ENCODE data around the gene VDR.

The VDR gene

GRCh38 chr12:47870175-47870781 lies 34.5 kb downstream of the VDR start:
- DNase-seq (ENCODE audit: low spot score): peak; percentile 68

GRCh38 chr12:47868552-47869031 lies 36.2 kb downstream of the VDR start:
- no peak for DNase-seq (ENCODE audit: low spot score)

- no peak for DNase-seq (ENCODE audit: low spot score)
Measured at GRCh38 chr12:47868041-47868440, 36.8 kb downstream of the VDR start.

- peak; percentile 81 for DNase-seq (ENCODE audit: low spot score)
Measured at GRCh38 chr12:47867495-47867941, 37.3 kb downstream of the VDR start.

GRCh38 chr12:47864646-47865235 lies 40.1 kb downstream of the VDR start:
- DNase-seq (ENCODE audit: low spot score): no peak

- no peak for DNase-seq (ENCODE audit: low spot score)
Measured at GRCh38 chr12:47863985-47864384, 40.8 kb downstream of the VDR start.

GRCh38 chr12:47863467-47863866 lies 41.3 kb downstream of the VDR start:
- DNase-seq (ENCODE audit: low spot score): no peak

- DNase-seq (ENCODE audit: low spot score): no peak
Measured at GRCh38 chr12:47862881-47863280, 41.9 kb downstream of the VDR start.

- DNase-seq (ENCODE audit: low spot score): no peak
Measured at GRCh38 chr12:47862167-47862750, 42.5 kb downstream of the VDR start.

GRCh38 chr12:47860873-47861272 lies 43.9 kb downstream of the VDR start:
- no peak for DNase-seq (ENCODE audit: low spot score)

GRCh38 chr12:47860279-47860841 lies 44.4 kb downstream of the VDR start:
- DNase-seq (ENCODE audit: low spot score): no peak

- no peak for DNase-seq (ENCODE audit: low spot score)
Measured at GRCh38 chr12:47858511-47859266, 46.1 kb downstream of the VDR start.

- DNase-seq (ENCODE audit: low spot score): no peak
Measured at GRCh38 chr12:47856721-47857575, 47.8 kb downstream of the VDR start.

GRCh38 chr12:47856094-47856493 lies 48.7 kb downstream of the VDR start:
- DNase-seq (ENCODE audit: low spot score): no peak

- no peak for DNase-seq (ENCODE audit: low spot score)
Measured at GRCh38 chr12:47855502-47855901, 49.3 kb downstream of the VDR start.

GRCh38 chr12:47854531-47854930 lies 50.3 kb downstream of the VDR start:
- DNase-seq (ENCODE audit: low spot score): no peak

GRCh38 chr12:47852096-47852571 lies 52.7 kb downstream of the VDR start:
- DNase-seq (ENCODE audit: low spot score): no peak

GRCh38 chr12:47851303-47851952 lies 53.4 kb downstream of the VDR start:
- DNase-seq (ENCODE audit: low spot score): no peak

- no peak for DNase-seq (ENCODE audit: low spot score)
Measured at GRCh38 chr12:47850153-47851084, 54.4 kb downstream of the VDR start.

- no peak for DNase-seq (ENCODE audit: low spot score)
Measured at GRCh38 chr12:47849261-47849660, 55.5 kb downstream of the VDR start.
